ENCODE data around the gene CNEP1R1.

GRCh38 chr16:50004239-50004638, 20.8 kb upstream of the CNEP1R1 start:
- no peak for TF ChIP-seq TEAD4 (IDR thresholded peaks at IDR 0.05; ENCODE audit: low read depth, low read length)
- no peak for TF ChIP-seq JUND (IDR thresholded peaks at IDR 0.05; ENCODE audit: low read length)
- TF ChIP-seq YY1 (IDR thresholded peaks at IDR 0.05; ENCODE audit: low read depth, low read length) = no peak
- no peak for TF ChIP-seq RAD21 (IDR thresholded peaks at IDR 0.05 in 1 of 2, conservative IDR thresholded peaks at IDR 0.05 in 1 of 2; ENCODE audit: low read depth in 2 of 2, low read length in 2 of 2)
- no peak for TF ChIP-seq HDAC2 (IDR thresholded peaks at IDR 0.05; ENCODE audit: borderline replicate concordance in 1 of 2, low read depth in 2 of 2, low read length in 2 of 2)
- no peak for TF ChIP-seq SP1 (IDR thresholded peaks at IDR 0.05; ENCODE audit: low read depth, low read length)
